IPS DF 6.9 (cell line): Measurements from ENCODE around the gene PRDM2.

ENCODE experiments used
- DNase-seq: peaks from one replicate; pipeline ENCODE4 v3.0.0-alpha.2; 2013; ENCODE audit warnings: low read depth, low spot score
- H3K27ac ChIP-seq: one replicate; pipeline ENCODE4 v1.5.1; 2013; ENCODE audit warnings: low read length, control low read depth
- H3K27me3 ChIP-seq: 2 replicates; pipeline ENCODE4 v1.6.1; 2013; ENCODE audit warnings: mild to moderate bottlenecking, low read length; ENCODE audit not compliant: control insufficient read depth, insufficient read depth
- H3K36me3 ChIP-seq: 2 replicates; pipeline ENCODE4 v1.6.1; 2013; ENCODE audit warnings: low read length; ENCODE audit not compliant: control insufficient read depth, insufficient read depth
- H3K4me1 ChIP-seq: 2 replicates; pipeline ENCODE4 v1.6.1; 2013; ENCODE audit warnings: low read length; ENCODE audit not compliant: control insufficient read depth, insufficient read depth
- H3K4me3 ChIP-seq: 2 replicates; pipeline ENCODE4 v1.5.1; 2013; ENCODE audit warnings: mild to moderate bottlenecking, low read length
- H3K9me3 ChIP-seq: 2 replicates; pipeline ENCODE4 v1.6.1; 2013; ENCODE audit warnings: low read length, inconsistent platforms; ENCODE audit not compliant: control insufficient read depth, insufficient read depth
- WGBS: extraction: QIAGEN DNeasy Blood & Tissue Kit; methylation state at CpG from one replicate; pipeline ENCODE4 v1.1.7; 2013; ENCODE audit warnings: mixed read lengths, missing lambda C conversion rate; ENCODE audit not compliant: insufficient read length, insufficient coverage; 5-methylcytosine and 5-hydroxymethylcytosine counted together

The PRDM2 gene

DNA sequence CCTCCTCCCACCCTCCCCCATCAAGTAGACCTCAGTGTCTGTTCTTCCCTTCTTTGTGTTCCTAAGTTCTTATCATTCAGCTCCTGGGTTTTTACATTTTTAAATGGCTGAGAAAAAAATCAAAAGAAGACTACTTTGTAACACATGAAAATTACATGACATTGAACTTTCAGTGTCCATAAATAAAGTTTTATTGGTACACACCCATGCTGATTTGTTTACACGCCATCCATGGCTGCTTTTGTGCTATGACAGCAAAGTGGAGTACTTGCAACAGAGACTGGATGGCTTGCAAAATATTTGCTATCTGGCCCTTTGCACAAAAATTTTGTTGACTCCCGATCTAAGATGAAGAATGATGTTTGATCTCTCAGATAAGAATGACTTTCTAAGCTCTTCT lies 171.4 kb downstream of the PRDM2 start:
- DNase-seq = no peak
- Histone ChIP-seq H3K4me3 (no peak overlapping the region), H3K4me1 (no peaks in the 10 kb centered on the region), H3K36me3 (no peaks in the 10 kb centered on the region), H3K9me3 (no peaks in the 10 kb centered on the region), H3K27me3 (no peaks in the 10 kb centered on the region; the same call in 1 of the 2 replicates), H3K27ac (no peak overlapping the region)
- no CpG with 5 or more reads among the region's 2 CpGs for WGBS

DNA sequence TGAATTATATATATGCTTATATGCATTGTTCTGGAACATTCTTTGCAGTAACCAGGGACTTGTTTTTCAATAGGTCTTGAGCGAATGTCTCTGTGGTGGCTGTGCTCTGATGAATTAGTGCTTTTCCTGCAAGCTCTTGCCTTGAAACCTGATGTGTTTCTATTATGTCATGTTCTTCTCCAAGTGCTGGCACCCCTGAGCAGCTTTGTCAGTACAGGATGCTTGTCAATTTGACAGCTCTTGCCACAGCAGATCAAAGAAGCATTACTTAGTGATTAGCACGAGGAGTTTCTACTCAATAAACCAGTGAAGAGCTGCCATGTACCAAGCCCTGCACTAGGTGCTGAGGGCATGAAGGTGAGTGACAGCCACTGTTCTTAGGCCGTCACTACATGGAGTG lies 171.9 kb downstream of the PRDM2 start:
- DNase-seq = no peak
- H3K27me3 ChIP-seq = no peaks in the 10 kb centered on the region; the same call in 1 of the 2 replicates
- no peaks in the 10 kb centered on the region for H3K36me3 ChIP-seq
- H3K4me3 ChIP-seq = no peak overlapping the region
- no peaks in the 10 kb centered on the region for H3K4me1 ChIP-seq
- no CpG with 5 or more reads among the region's 3 CpGs for WGBS
- H3K27ac ChIP-seq = no peak overlapping the region
- H3K9me3 ChIP-seq = no peaks in the 10 kb centered on the region

DNA sequence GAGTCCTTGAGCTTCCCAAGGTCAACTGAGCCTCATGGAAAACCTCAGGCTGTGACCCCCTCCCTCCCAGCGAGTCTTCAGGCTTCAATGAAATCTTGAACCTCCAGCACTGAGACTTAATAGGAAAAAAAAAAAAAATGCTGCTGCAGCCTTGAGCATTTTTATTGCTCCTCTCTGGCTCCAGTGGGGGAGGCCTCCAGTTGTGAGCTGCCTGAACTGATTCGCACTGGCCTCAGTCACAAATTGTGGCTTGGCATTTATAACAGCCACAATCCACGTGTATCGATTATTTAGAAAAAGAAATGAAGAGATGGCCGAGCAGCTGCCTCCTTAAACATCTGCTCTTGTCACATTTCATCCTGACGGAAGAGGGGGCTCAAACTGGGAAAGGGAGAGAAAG lies 173.0 kb downstream of the PRDM2 start:
- no peak overlapping the region for H3K4me3 ChIP-seq
- WGBS = no CpG with 5 or more reads among the region's 6 CpGs
- no peaks in the 10 kb centered on the region for H3K9me3 ChIP-seq
- H3K27me3 ChIP-seq = no peaks in the 10 kb centered on the region; the same call in 1 of the 2 replicates
- no peaks in the 10 kb centered on the region for H3K36me3 ChIP-seq
- no peak for DNase-seq
- H3K27ac ChIP-seq = no peak overlapping the region
- H3K4me1 ChIP-seq = no peaks in the 10 kb centered on the region
